GM18519 (cell line): ENCODE measurements around the gene OASL.
"Not testable (repeated sequence)": the region's sequence is repeated elsewhere in the genome, so short reads cannot be mapped to it uniquely, and the experiment has no call there.

Source experiments
- ATAC-seq: cut with Tn5 transposase; IDR thresholded peaks from one replicate; pipeline ENCODE4 v1.9.1; 2021; ENCODE audit warnings: mild to moderate bottlenecking, moderate library complexity; ENCODE audit not compliant: unreplicated experiment, low FRiP score

The OASL gene

GRCh38 chr12:121060149-121061001 is 21.3 kb upstream of the OASL start:
- ATAC-seq, result no peak

GRCh38 chr12:121059031-121059898 is 20.2 kb upstream of the OASL start:
- ATAC-seq, result no peak

- no peak for ATAC-seq
Measured at GRCh38 chr12:121057794-121058193, 18.7 kb upstream of the OASL start.

GRCh38 chr12:121053706-121054105 is 14.7 kb upstream of the OASL start:
- ATAC-seq, result no peak

- no peak for ATAC-seq
Measured at GRCh38 chr12:121050725-121051124, 11.7 kb upstream of the OASL start.

GRCh38 chr12:121048442-121048841 is 9.4 kb upstream of the OASL start:
- no peak for ATAC-seq

- ATAC-seq, result not testable (repeated sequence)
Measured at GRCh38 chr12:121047400-121047799, 8.4 kb upstream of the OASL start.

GRCh38 chr12:121043067-121043466 is 4.0 kb upstream of the OASL start:
- no peak for ATAC-seq

GRCh38 chr12:121036810-121037326 is 2.2 kb downstream of the OASL start:
- no peak for ATAC-seq

GRCh38 chr12:121034616-121035305 is 4.3 kb downstream of the OASL start:
- no peak for ATAC-seq

GRCh38 chr12:121033625-121034349 is 5.3 kb downstream of the OASL start:
- ATAC-seq, result no peak

- no peak for ATAC-seq
Measured at GRCh38 chr12:121030576-121031212, 8.4 kb downstream of the OASL start.

- ATAC-seq, result no peak
Measured at GRCh38 chr12:121026274-121027045, 12.6 kb downstream of the OASL start.

GRCh38 chr12:121025442-121026226 is 13.4 kb downstream of the OASL start:
- ATAC-seq, result no peak

GRCh38 chr12:121023799-121024198 is 15.2 kb downstream of the OASL start:
- no peak for ATAC-seq

GRCh38 chr12:121022713-121023112 is 16.3 kb downstream of the OASL start:
- ATAC-seq, result no peak

GRCh38 chr12:121021754-121022153 is 17.3 kb downstream of the OASL start:
- ATAC-seq, result no peak
